ENCODE data around the gene KRT38.
"Not testable (repeated sequence)": the region's sequence is repeated elsewhere in the genome, so short reads cannot be mapped to it uniquely, and the experiment has no call there.

The KRT38 gene

GRCh38 chr17:41462705-41463104 is 21.9 kb upstream of the KRT38 start:
- no peak for DNase-seq (ENCODE audit: low spot score)

- no peak for DNase-seq (ENCODE audit: low spot score)
Measured at GRCh38 chr17:41457676-41458075, 16.9 kb upstream of the KRT38 start.

GRCh38 chr17:41456204-41456603 is 15.4 kb upstream of the KRT38 start:
- no peak for DNase-seq (ENCODE audit: low spot score)

DNA sequence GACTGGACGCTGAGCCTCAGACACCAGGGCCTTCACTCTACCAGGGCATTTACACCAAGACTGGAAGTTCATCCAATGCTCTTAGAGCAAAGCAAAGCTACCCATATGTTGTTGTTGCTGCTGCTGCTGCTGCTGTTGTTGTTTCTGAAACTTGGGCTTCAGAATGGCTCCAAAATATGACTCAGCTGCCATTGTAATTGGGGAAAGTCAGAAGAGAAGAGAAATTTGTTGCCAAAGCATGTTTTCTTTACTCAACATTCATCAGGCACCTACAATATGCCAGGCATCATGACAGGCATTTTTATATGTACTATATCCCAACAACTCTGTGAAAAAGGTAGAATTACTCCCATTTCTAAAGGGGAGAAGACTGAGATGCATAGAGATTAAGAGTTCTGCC is 14.5 kb upstream of the KRT38 start:
- no peak for DNase-seq (ENCODE audit: low spot score)

DNA sequence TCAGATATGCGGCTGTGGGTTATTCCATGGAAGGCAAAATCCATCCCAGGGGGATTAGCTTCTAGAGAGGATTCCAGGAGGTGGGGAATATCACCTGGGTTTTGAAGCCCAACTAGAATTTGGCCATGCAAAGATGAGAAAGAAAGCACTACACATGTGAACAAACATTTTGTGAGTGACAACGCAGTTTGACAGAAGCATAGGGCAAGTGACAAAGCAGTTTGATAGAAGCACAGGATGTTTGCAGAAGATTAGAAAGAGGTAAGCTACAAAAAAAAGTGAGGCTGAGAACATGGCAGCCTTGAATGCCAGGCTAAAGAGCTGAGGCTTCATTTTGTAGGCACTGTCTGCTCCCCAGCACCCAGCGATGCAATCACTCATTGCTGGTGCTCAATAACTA is 12.3 kb upstream of the KRT38 start:
- DNase-seq (ENCODE audit: low spot score) = no peak

GRCh38 chr17:41452281-41452680 is 11.5 kb upstream of the KRT38 start:
- no peak for DNase-seq (ENCODE audit: low spot score)

DNA sequence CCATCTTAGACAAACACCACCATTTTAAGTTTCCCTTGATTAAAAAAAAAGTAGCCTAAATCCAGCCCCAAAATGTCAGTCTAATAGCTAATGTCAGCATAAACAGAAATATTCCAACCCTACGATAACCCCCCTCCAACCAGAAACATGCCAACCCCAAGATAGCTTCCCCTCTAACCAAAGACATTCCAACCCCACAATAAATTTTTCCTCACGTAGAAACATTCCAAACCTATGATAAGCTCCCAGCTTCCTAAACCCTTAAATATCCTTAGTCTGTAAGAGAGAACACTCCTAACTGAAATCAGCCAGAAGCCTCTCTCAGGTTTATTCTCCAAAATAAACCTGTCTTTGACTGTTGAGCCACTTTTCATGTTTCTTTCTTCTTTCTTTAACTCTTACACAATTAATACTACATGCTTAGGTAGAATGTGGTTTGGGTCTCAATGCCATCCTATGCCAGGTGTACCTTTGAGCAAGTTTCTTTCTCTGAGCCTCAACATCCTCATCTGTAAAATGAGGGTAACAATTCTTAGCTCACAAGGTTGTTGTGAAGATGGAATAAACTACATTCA is 10.5 kb upstream of the KRT38 start:
- DNase-seq (ENCODE audit: low spot score) = no peak

- no peak for DNase-seq (ENCODE audit: low spot score)
Measured at GRCh38 chr17:41449008-41449407, 8.2 kb upstream of the KRT38 start.

DNA sequence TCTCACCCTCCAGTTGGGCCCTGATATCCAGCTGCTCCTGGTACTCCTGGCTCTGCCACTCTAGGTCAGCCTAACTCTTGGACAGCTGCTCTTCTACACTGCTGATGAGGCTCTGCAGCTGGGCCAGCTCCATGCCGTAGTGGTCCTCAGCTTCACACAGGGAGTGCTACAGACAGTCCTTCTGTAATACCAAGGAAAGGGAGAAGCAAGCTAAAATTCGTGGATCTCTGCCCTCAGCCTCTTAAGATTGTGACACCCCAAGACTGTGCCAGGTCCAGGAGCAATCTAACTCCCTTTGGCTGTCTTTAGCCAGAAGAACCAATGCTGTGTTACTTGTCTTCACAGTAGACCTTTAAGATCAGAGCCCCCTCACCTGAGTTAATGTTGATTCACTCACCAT is 7.7 kb upstream of the KRT38 start:
- no peak for DNase-seq (ENCODE audit: low spot score)

- DNase-seq (ENCODE audit: low spot score) = no peak
Measured at GRCh38 chr17:41446806-41447205, 6.0 kb upstream of the KRT38 start.

DNA sequence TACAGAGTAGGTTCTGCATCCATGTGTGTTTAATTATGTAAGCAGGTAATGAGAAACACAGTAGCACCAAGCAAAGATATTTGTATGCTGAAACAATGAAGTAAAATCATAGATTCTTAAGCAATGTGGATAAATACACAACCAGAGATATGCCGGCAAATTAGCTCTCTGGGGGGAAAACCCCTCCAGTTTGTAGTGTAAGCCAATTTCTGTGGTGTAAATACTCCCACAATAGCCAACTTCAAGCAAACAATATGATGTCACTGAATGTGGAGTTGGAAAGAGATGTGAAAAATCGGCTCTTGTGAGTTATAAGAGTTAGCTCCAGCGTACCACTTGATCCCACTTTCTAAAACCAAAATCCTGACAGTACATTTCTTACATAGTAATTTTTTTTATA is 3.9 kb upstream of the KRT38 start:
- no peak for DNase-seq (ENCODE audit: low spot score)

DNA sequence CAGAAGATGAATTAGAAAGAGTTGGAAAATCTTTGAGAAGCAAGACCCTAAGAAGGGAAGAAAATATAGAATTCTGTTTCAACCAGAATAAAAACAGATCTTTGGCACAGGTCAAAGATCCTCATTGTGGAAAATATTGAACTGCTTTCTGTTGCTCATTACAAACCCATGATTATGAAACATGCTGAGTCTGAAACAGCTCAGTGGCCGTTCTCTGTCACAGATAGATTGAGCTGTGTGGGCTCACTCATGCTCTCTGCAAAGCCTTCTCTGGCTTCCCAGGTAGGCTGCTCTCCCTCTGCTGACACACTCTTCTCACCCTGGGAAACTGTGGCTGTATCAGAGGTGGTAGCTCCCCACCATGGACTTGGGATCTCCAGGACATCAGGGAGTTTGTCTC is 3.4 kb upstream of the KRT38 start:
- no peak for DNase-seq (ENCODE audit: low spot score)

- DNase-seq (ENCODE audit: low spot score) = no peak
Measured at GRCh38 chr17:41442739-41443138, 2.0 kb upstream of the KRT38 start.

DNA sequence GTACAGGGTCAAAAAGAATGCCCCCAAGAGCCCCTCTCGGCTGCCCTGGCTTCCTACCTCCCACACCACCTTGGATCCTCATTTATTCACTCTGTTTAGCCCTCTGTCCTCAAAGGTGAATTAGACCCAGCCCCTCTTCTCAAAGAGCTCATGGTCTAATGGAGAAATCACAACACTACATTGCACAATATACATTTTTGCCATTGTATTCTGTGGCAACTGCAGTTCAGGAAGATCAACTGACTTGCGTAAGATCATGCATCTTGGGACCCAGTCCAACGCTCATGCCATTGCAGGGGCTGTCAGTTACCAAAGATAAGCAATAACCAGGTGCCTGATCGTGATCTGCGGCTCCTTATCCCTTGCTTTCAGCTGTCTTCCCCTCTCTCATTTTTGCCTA is 1.4 kb downstream of the KRT38 start:
- no peak for DNase-seq (ENCODE audit: low spot score)

DNA sequence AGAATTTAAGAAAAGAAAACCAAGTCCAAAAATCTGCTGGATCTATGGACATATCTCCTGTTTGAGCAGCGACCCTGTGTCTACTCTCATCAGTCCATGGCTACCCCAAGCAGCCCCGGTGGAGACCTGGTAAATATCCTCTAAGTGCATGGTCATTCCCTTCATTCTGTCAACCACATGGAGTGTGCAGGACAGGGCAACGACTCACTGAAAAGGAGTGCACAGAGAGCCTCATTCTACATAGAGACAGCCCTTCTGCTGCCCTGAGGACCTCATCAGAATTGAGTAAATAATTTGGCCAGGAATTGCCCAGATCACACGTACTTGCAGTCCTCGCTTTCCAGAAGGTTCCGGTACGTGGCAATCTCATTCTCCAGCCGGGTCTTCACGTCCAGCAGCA is 3.0 kb downstream of the KRT38 start:
- no peak for DNase-seq (ENCODE audit: low spot score)

DNA sequence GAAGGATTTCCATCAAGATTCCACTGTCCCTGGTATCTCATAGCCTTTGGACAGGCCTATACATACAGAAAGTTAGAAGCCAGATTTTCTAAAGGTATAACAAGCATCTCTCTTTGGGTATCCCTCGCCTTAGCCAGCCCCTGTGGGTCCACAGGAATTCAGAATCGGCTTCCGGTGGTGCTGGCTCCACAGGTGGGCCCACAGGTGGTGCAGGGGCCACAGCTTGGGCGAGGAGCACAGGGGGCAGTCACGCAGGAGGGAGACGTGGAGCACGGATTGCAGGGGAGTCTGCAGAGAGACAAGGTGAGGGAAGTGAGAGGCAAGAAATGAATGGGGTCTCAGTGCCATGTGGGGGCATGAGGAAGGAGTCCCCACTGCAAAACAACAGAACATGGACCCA is 3.5 kb downstream of the KRT38 start:
- DNase-seq (ENCODE audit: low spot score) = no peak

DNA sequence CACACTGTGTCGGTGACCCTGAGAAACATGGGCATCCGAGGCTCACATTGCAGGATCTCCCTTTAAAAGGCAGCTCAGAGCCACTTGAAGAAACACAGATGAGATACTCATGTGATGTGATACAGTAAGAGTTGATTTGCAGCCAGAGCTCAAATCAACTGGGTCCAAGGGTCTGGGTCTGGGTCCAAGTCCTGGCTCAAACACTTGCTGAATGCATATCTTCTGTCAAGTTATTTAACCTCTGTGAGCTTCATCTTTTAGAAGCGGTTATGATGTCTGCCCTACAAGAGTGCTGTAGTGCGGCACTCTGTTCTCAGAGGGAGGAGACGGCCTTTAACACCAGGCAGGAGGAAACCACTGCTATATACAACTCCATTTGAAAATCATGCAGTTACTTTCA is 6.4 kb downstream of the KRT38 start:
- no peak for DNase-seq (ENCODE audit: low spot score)

DNA sequence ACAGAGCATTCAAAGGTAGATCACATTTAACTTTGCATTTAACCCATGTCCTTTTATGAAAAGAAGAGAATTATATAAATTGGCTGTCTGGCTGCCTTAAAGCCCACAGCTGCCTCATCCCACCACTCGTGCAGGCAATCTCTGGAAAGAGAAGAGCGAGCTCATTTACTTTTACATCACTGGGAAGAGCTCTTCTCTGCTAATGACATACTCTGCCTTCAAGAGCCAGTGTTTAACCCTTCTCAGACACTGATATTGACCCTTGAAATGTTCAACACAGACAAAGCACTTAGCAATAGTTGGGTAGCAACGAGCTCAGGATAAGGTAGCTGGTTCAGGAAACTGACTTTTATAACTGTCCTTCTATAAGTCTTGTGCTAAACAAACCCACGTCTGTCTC is 6.8 kb downstream of the KRT38 start:
- no peak for DNase-seq (ENCODE audit: low spot score)

- DNase-seq (ENCODE audit: low spot score) = no peak
Measured at GRCh38 chr17:41433586-41433985, 7.2 kb downstream of the KRT38 start.

GRCh38 chr17:41430376-41430775 is 10.4 kb downstream of the KRT38 start:
- not testable (repeated sequence) for DNase-seq (ENCODE audit: low spot score)

DNA sequence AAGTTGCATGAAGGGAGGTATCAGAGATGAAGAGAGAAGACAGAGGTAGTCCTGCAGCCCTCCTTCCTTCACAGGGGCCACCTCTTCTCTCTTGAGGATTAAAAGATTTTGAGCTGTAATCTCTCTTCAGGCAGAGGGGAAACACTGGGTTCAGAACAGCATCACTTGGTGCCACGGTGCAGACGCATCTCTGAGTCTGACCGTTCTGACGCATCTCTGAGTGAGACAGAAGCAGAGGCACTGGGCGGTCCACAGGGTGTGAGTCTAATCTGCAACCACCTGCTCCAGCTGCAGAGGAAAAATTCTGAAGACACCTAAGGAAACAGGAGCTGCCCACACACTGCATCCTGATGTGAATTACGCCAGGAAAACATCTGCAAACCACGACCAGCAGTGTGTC is 11.1 kb downstream of the KRT38 start:
- DNase-seq (ENCODE audit: low spot score) = no peak

GRCh38 chr17:41428591-41429291 is 12.0 kb downstream of the KRT38 start:
- no peak for DNase-seq (ENCODE audit: low spot score)

DNA sequence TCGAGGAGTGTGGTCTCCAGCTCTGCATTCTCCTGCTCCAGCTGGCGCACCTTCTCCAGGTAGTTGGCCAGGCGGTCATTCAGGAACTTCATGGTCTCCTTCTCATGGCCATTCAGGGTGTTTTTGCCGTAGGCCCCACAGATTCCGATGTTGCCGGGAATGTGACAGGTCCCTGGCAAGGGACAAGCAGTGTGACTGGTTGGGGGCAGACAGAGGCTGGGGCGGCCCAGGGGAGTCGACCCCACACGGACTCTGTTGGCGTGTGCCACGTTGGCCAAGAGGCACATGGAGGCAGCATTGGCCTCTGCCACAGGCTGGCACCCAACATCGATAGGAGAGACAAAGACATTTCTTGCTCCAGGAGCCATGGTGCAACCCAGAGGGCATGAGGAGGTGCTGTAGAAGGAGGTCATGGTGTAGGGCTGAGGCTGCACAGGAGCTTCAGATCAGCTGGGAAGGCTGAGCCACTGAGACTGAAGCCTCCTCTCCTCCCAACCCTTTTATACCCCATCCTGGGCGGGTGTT is 16.6 kb downstream of the KRT38 start, which contains the start of gene KRT37:
Gene KRT37, minus strand, starts transcription at position 475 of the 525 bp plus-strand sequence. Its CDS starts 62 bp downstream, at position 413.
- DNase-seq (ENCODE audit: low spot score) = no peak

GRCh38 chr17:41422586-41422985 is 18.2 kb downstream of the KRT38 start:
- DNase-seq (ENCODE audit: low spot score) = not testable (repeated sequence)
